ACHN (cell line): ENCODE data around the gene FNDC3A.
"Not testable (repeated sequence)": the region's sequence is repeated elsewhere in the genome, so short reads cannot be mapped to it uniquely, and the experiment has no call there.

ENCODE experiments used
- DNase-seq: peaks from one replicate; pipeline ENCODE4 v3.0.0-alpha.2; 2015
- in situ Hi-C: cut with HindIII; loops from 2 replicates; pipeline ENCODE4 v1.10.0; 2017; ENCODE audit warnings: low sequenced_read_pairs, low pct_ligation_motif_present, low pct_unique_long_range_greater_than_20kb

Gene FNDC3A

GRCh38 chr13:49112782-49113525 is 137.2 kb downstream of the FNDC3A start:
- in situ Hi-C loops = no loop called here
- peak; percentile 40 for DNase-seq

GRCh38 chr13:49113526-49114286 is 138.0 kb downstream of the FNDC3A start:
- peak; percentile 50 for DNase-seq
- in situ Hi-C loops = no loop called here

- DNase-seq = no peak
- in situ Hi-C loops = no loop called here
Measured at GRCh38 chr13:49116873-49117272, 141.2 kb downstream of the FNDC3A start.

- DNase-seq, in situ Hi-C loops: not testable (repeated sequence)
Measured at GRCh38 chr13:49118455-49118854, 142.7 kb downstream of the FNDC3A start.

GRCh38 chr13:49124693-49125304 is 149.1 kb downstream of the FNDC3A start:
- DNase-seq = no peak
- in situ Hi-C loops = no loop called here

- DNase-seq = no peak
- in situ Hi-C loops = no loop called here
Measured at GRCh38 chr13:49125964-49126524, 150.3 kb downstream of the FNDC3A start.

- DNase-seq = no peak
- in situ Hi-C loops = no loop called here
Measured at GRCh38 chr13:49132479-49133002, 156.8 kb downstream of the FNDC3A start.

GRCh38 chr13:49134305-49134704 is 158.6 kb downstream of the FNDC3A start:
- DNase-seq = no peak
- in situ Hi-C loops = no loop called here

GRCh38 chr13:49137138-49137643 is 161.5 kb downstream of the FNDC3A start:
- in situ Hi-C loops = not testable (repeated sequence)

GRCh38 chr13:49140910-49141611 is 165.3 kb downstream of the FNDC3A start:
- DNase-seq = no peak
- in situ Hi-C loops = no loop called here

More at GRCh38 chr13:49137138-49137643, 161.5 kb downstream of the FNDC3A start:
- not testable (repeated sequence) for DNase-seq

GRCh38 chr13:49146950-49147355 is 171.2 kb downstream of the FNDC3A start:
- in situ Hi-C loops = no loop called here
- peak; percentile 55 for DNase-seq

GRCh38 chr13:49148405-49148804 is 172.7 kb downstream of the FNDC3A start:
- in situ Hi-C loops = no loop called here
- DNase-seq = no peak

- DNase-seq, in situ Hi-C loops: not testable (repeated sequence)
Measured at GRCh38 chr13:49157955-49158584, 182.4 kb downstream of the FNDC3A start.

- in situ Hi-C loops, DNase-seq: not testable (repeated sequence)
Measured at GRCh38 chr13:49163162-49163561, 187.4 kb downstream of the FNDC3A start.

- no peak for DNase-seq
- in situ Hi-C loops = no loop called here
Measured at GRCh38 chr13:49164712-49165111, 189.0 kb downstream of the FNDC3A start.

GRCh38 chr13:49165798-49166752 is 190.4 kb downstream of the FNDC3A start:
- DNase-seq = no peak
- in situ Hi-C loops = no loop called here

- DNase-seq = no peak
- in situ Hi-C loops = no loop called here
Measured at GRCh38 chr13:49171359-49171758, 195.6 kb downstream of the FNDC3A start.
